Memory B cell (primary cell): ENCODE results near the gene UCP1.

Source experiments
- ATAC-seq: fragments of 150-1000 bp; cut with Tn5 transposase; 2 replicates; pipeline ENCODE4 v1.10.0; 2021; ENCODE audit warnings: low read depth, mild to moderate bottlenecking, moderate library complexity
- DNase-seq, 2 donors: peaks; one replicate each; pipeline ENCODE4 v3.0.0; 2022; ENCODE audit warnings: low spot score in 2 of 2
- H3K27ac Mint-ChIP-seq: one replicate; pipeline ENCODE4 v1.8.0; 2022; ENCODE audit warnings: mild to moderate bottlenecking, moderate library complexity, mixed read lengths
- H3K27me3 Mint-ChIP-seq: one replicate; pipeline ENCODE4 v1.8.0; 2022; ENCODE audit warnings: mixed read lengths
- H3K36me3 Mint-ChIP-seq: one replicate; pipeline ENCODE4 v1.8.0; 2022; ENCODE audit warnings: mild to moderate bottlenecking, mixed read lengths
- H3K4me1 Mint-ChIP-seq: one replicate; pipeline ENCODE4 v1.8.0; 2022; ENCODE audit warnings: mixed read lengths
- H3K4me3 Mint-ChIP-seq: one replicate; pipeline ENCODE4 v1.8.0; 2022; ENCODE audit warnings: mild to moderate bottlenecking, moderate library complexity, mixed read lengths
- H3K9me3 Mint-ChIP-seq: one replicate; pipeline ENCODE4 v1.8.0; 2022; ENCODE audit warnings: mixed read lengths

The UCP1 gene

GRCh38 chr4:140568507-140569306 is at the start of gene UCP1:
UCP1 (minus strand) TSS chr4:140568961; CDS start chr4:140568729, 232 bp downstream.
- H3K36me3 Mint-ChIP-seq, result peaks cover 5% of the 10 kb centered on the region
- H3K27me3 Mint-ChIP-seq, result peaks cover 39% of the 10 kb centered on the region
- peak within 1 kb of the TSS; percentile 80 for H3K4me3 Mint-ChIP-seq
- peaks cover 15% of the 10 kb centered on the region for H3K4me1 Mint-ChIP-seq
- H3K9me3 Mint-ChIP-seq, result peaks cover 11% of the 10 kb centered on the region
- ATAC-seq, result peak; percentile 27
- no peak for DNase-seq
- H3K27ac Mint-ChIP-seq, result no peak within 1 kb of the TSS

GRCh38 chr4:140617499-140618248 is 48.9 kb upstream of the UCP1 start:
- H3K9me3 Mint-ChIP-seq, result no peaks in the 10 kb centered on the region
- H3K27ac Mint-ChIP-seq, result peak overlapping the region; percentile 67
- H3K36me3 Mint-ChIP-seq, result no peaks in the 10 kb centered on the region
- H3K4me1 Mint-ChIP-seq, result peaks cover 3% of the 10 kb centered on the region
- H3K4me3 Mint-ChIP-seq, result no peak overlapping the region
- no peaks in the 10 kb centered on the region for H3K27me3 Mint-ChIP-seq
- ATAC-seq (no peak), DNase-seq (no peak)

GRCh38 chr4:140615451-140615850 is 46.7 kb upstream of the UCP1 start:
- Mint-ChIP-seq H3K27ac (no peak overlapping the region), H3K36me3 (no peaks in the 10 kb centered on the region), H3K27me3 (no peaks in the 10 kb centered on the region), H3K4me3 (no peak overlapping the region), H3K4me1 (peaks cover 6% of the 10 kb centered on the region), H3K9me3 (no peaks in the 10 kb centered on the region)
- no peak for ATAC-seq
- no peak for DNase-seq

- no peak overlapping the region for H3K4me3 Mint-ChIP-seq
- peaks cover 1% of the 10 kb centered on the region for H3K27me3 Mint-ChIP-seq
- no peaks in the 10 kb centered on the region for H3K36me3 Mint-ChIP-seq
- peak; percentile 67 for ATAC-seq
- no peak overlapping the region for H3K27ac Mint-ChIP-seq
- peaks cover 3% of the 10 kb centered on the region for H3K4me1 Mint-ChIP-seq
- H3K9me3 Mint-ChIP-seq, result no peaks in the 10 kb centered on the region
- no peak for DNase-seq
These were observed 43.6 kb upstream of the UCP1 start for GRCh38 chr4:140612357-140612756.

GRCh38 chr4:140611854-140612253 is 43.1 kb upstream of the UCP1 start:
- Mint-ChIP-seq H3K27ac (no peak overlapping the region), H3K27me3 (peaks cover 2% of the 10 kb centered on the region)

GRCh38 chr4:140609548-140610425 is 41.0 kb upstream of the UCP1 start:
- no peaks in the 10 kb centered on the region for H3K9me3 Mint-ChIP-seq
- H3K27me3 Mint-ChIP-seq, result peaks cover 5% of the 10 kb centered on the region
- peak; percentile 83 for ATAC-seq
- H3K4me3 Mint-ChIP-seq, result no peak overlapping the region
- H3K4me1 Mint-ChIP-seq, result peaks cover 3% of the 10 kb centered on the region
- H3K36me3 Mint-ChIP-seq, result no peaks in the 10 kb centered on the region
- peak in 1 of 2 donors; percentile 36 for DNase-seq
- H3K27ac Mint-ChIP-seq, result peak overlapping the region; percentile 58

More at GRCh38 chr4:140611854-140612253, 43.1 kb upstream of the UCP1 start:
- ATAC-seq, result no peak
- Mint-ChIP-seq H3K9me3 (no peaks in the 10 kb centered on the region), H3K4me3 (no peak overlapping the region), H3K4me1 (peaks cover 3% of the 10 kb centered on the region), H3K36me3 (no peaks in the 10 kb centered on the region)
- no peak for DNase-seq

- no peak overlapping the region for H3K4me3 Mint-ChIP-seq
- no peaks in the 10 kb centered on the region for H3K36me3 Mint-ChIP-seq
- no peak for ATAC-seq
- peaks cover 7% of the 10 kb centered on the region for H3K27me3 Mint-ChIP-seq
- H3K4me1 Mint-ChIP-seq, result peaks cover 3% of the 10 kb centered on the region
- H3K27ac Mint-ChIP-seq, result peak overlapping the region; percentile 8
- no peak for DNase-seq
- H3K9me3 Mint-ChIP-seq, result no peaks in the 10 kb centered on the region
These were observed 39.1 kb upstream of the UCP1 start for GRCh38 chr4:140607852-140608251.

GRCh38 chr4:140604544-140604943 is 35.8 kb upstream of the UCP1 start:
- H3K9me3 Mint-ChIP-seq, result no peaks in the 10 kb centered on the region
- no peak overlapping the region for H3K4me3 Mint-ChIP-seq
- H3K4me1 Mint-ChIP-seq, result no peaks in the 10 kb centered on the region
- no peak for DNase-seq
- H3K27ac Mint-ChIP-seq, result no peak overlapping the region
- no peaks in the 10 kb centered on the region for H3K36me3 Mint-ChIP-seq
- ATAC-seq, result no peak
- peaks cover 9% of the 10 kb centered on the region for H3K27me3 Mint-ChIP-seq

- no peaks in the 10 kb centered on the region for H3K9me3 Mint-ChIP-seq
- DNase-seq (no peak), ATAC-seq (no peak)
- no peaks in the 10 kb centered on the region for H3K36me3 Mint-ChIP-seq
- H3K4me3 Mint-ChIP-seq, result no peak overlapping the region
- H3K27me3 Mint-ChIP-seq, result peaks cover 8% of the 10 kb centered on the region
- H3K4me1 Mint-ChIP-seq, result no peaks in the 10 kb centered on the region
- no peak overlapping the region for H3K27ac Mint-ChIP-seq
These were observed 34.5 kb upstream of the UCP1 start for GRCh38 chr4:140603286-140603685.

- Mint-ChIP-seq H3K4me1 (no peaks in the 10 kb centered on the region), H3K4me3 (no peak overlapping the region), H3K36me3 (no peaks in the 10 kb centered on the region), H3K27ac (no peak overlapping the region), H3K9me3 (no peaks in the 10 kb centered on the region), H3K27me3 (peaks cover 8% of the 10 kb centered on the region)
- ATAC-seq, result no peak
- DNase-seq, result no peak
These were observed 34.0 kb upstream of the UCP1 start for GRCh38 chr4:140602714-140603113.

- no peak overlapping the region for H3K4me3 Mint-ChIP-seq
These were observed 31.6 kb upstream of the UCP1 start for GRCh38 chr4:140600408-140600807.

GRCh38 chr4:140595065-140595464 is 26.3 kb upstream of the UCP1 start:
- ATAC-seq (peak; percentile 98), DNase-seq (peak; percentile 23 to 28)
- Mint-ChIP-seq H3K4me3 (no peak overlapping the region), H3K27ac (no peak overlapping the region), H3K9me3 (no peaks in the 10 kb centered on the region), H3K4me1 (peaks cover 4% of the 10 kb centered on the region), H3K27me3 (peaks cover 10% of the 10 kb centered on the region), H3K36me3 (no peaks in the 10 kb centered on the region)

More at GRCh38 chr4:140600408-140600807, 31.6 kb upstream of the UCP1 start:
- H3K36me3 Mint-ChIP-seq, result no peaks in the 10 kb centered on the region
- no peaks in the 10 kb centered on the region for H3K9me3 Mint-ChIP-seq
- DNase-seq (no peak), ATAC-seq (no peak)
- no peaks in the 10 kb centered on the region for H3K4me1 Mint-ChIP-seq
- peaks cover 4% of the 10 kb centered on the region for H3K27me3 Mint-ChIP-seq
- H3K27ac Mint-ChIP-seq, result no peak overlapping the region

GRCh38 chr4:140584439-140584838 is 15.7 kb upstream of the UCP1 start:
- no peaks in the 10 kb centered on the region for H3K4me1 Mint-ChIP-seq
- peaks cover 1% of the 10 kb centered on the region for H3K9me3 Mint-ChIP-seq
- no peak overlapping the region for H3K4me3 Mint-ChIP-seq
- H3K27ac Mint-ChIP-seq, result no peak overlapping the region
- DNase-seq, result no peak
- peaks cover 4% of the 10 kb centered on the region for H3K27me3 Mint-ChIP-seq
- no peaks in the 10 kb centered on the region for H3K36me3 Mint-ChIP-seq
- ATAC-seq, result no peak

- Mint-ChIP-seq H3K27ac (no peak overlapping the region), H3K9me3 (peaks cover 1% of the 10 kb centered on the region)
These were observed 12.3 kb upstream of the UCP1 start for GRCh38 chr4:140581078-140581477.

More at GRCh38 chr4:140581078-140581477, 12.3 kb upstream of the UCP1 start:
- ATAC-seq (no peak), DNase-seq (no peak)
- Mint-ChIP-seq H3K27me3 (peaks cover 8% of the 10 kb centered on the region), H3K4me1 (no peaks in the 10 kb centered on the region), H3K4me3 (no peak overlapping the region), H3K36me3 (no peaks in the 10 kb centered on the region)
